ENCODE results near the gene ZDHHC18.

The ZDHHC18 gene

DNA sequence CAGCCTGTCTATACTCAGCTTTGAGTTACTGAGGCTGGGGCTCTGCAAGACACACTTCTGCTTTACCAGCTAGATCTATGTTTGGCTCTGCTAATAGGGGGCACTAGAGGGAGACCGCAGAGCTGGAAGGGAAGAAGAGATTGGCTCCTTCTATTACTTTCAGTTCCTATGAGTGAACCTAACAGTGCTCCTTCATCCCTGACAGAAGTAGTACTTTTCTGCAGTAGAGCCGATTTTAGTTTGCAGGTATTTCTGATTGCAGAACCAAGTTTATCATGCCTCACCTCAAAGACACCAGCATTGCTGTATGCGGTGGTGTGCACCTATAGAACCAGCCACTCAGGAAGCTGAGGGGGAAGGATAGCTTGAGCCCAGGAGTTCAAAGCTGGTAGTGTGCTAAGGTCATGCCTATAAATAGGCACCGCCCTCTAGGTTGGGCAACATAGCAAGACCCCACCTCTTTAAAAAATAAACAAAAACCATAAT is 5.7 kb upstream of the ZDHHC18 start:
- ATAC-seq = peak; percentile 44; the same call in 2 of the 3 replicates
- TF ChIP-seq, protein P1, sequence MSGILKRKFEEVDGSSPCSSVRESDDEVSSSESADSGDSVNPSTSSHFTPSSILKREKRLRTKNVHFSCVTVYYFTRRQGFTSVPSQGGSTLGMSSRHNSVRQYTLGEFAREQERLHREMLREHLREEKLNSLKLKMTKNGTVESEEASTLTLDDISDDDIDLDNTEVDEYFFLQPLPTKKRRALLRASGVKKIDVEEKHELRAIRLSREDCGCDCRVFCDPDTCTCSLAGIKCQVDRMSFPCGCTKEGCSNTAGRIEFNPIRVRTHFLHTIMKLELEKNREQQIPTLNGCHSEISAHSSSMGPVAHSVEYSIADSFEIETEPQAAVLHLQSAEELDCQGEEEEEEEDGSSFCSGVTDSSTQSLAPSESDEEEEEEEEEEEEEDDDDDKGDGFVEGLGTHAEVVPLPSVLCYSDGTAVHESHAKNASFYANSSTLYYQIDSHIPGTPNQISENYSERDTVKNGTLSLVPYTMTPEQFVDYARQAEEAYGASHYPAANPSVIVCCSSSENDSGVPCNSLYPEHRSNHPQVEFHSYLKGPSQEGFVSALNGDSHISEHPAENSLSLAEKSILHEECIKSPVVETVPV (CRISPR knock-in tag; IDR thresholded peaks at IDR 0.05) = no peak
- TF ChIP-seq ZNF8 (CRISPR knock-in tag; IDR thresholded peaks at IDR 0.05) = no peak
- TF ChIP-seq ZNF565 (CRISPR knock-in tag; conservative IDR thresholded peaks at IDR 0.05; ENCODE audit: low read depth) = no peak
- TF ChIP-seq, protein P2, sequence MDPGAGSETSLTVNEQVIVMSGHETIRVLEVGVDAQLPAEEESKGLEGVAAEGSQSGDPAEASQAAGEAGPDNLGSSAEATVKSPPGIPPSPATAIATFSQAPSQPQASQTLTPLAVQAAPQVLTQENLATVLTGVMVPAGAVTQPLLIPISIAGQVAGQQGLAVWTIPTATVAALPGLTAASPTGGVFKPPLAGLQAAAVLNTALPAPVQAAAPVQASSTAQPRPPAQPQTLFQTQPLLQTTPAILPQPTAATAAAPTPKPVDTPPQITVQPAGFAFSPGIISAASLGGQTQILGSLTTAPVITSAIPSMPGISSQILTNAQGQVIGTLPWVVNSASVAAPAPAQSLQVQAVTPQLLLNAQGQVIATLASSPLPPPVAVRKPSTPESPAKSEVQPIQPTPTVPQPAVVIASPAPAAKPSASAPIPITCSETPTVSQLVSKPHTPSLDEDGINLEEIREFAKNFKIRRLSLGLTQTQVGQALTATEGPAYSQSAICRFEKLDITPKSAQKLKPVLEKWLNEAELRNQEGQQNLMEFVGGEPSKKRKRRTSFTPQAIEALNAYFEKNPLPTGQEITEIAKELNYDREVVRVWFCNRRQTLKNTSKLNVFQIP (CRISPR knock-in tag; IDR thresholded peaks at IDR 0.05; ENCODE audit: borderline replicate concordance, low read depth) = no peak
- TF ChIP-seq ZNF70 (CRISPR knock-in tag; IDR thresholded peaks at IDR 0.05) = no peak
- TF ChIP-seq ARNTL (CRISPR knock-in tag; IDR thresholded peaks at IDR 0.05; ENCODE audit: borderline replicate concordance, low read depth) = no peak
- no peak for TF ChIP-seq SNAI2 (CRISPR knock-in tag; IDR thresholded peaks at IDR 0.05)
- no peak for TF ChIP-seq ESRRG (CRISPR knock-in tag; IDR thresholded peaks at IDR 0.05)
- no peak for TF ChIP-seq ZFP3 (CRISPR knock-in tag; IDR thresholded peaks at IDR 0.05)
- no peak for TF ChIP-seq CSDC2 (CRISPR knock-in tag; IDR thresholded peaks at IDR 0.05)
- TF ChIP-seq, protein P3, sequence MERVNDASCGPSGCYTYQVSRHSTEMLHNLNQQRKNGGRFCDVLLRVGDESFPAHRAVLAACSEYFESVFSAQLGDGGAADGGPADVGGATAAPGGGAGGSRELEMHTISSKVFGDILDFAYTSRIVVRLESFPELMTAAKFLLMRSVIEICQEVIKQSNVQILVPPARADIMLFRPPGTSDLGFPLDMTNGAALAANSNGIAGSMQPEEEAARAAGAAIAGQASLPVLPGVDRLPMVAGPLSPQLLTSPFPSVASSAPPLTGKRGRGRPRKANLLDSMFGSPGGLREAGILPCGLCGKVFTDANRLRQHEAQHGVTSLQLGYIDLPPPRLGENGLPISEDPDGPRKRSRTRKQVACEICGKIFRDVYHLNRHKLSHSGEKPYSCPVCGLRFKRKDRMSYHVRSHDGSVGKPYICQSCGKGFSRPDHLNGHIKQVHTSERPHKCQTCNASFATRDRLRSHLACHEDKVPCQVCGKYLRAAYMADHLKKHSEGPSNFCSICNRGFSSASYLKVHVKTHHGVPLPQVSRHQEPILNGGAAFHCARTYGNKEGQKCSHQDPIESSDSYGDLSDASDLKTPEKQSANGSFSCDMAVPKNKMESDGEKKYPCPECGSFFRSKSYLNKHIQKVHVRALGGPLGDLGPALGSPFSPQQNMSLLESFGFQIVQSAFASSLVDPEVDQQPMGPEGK (CRISPR knock-in tag; IDR thresholded peaks at IDR 0.05; ENCODE audit: borderline replicate concordance) = no peak
- TF ChIP-seq, protein P4, sequence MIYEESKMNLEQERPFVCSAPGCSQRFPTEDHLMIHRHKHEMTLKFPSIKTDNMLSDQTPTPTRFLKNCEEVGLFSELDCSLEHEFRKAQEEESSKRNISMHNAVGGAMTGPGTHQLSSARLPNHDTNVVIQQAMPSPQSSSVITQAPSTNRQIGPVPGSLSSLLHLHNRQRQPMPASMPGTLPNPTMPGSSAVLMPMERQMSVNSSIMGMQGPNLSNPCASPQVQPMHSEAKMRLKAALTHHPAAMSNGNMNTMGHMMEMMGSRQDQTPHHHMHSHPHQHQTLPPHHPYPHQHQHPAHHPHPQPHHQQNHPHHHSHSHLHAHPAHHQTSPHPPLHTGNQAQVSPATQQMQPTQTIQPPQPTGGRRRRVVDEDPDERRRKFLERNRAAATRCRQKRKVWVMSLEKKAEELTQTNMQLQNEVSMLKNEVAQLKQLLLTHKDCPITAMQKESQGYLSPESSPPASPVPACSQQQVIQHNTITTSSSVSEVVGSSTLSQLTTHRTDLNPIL (CRISPR knock-in tag; IDR thresholded peaks at IDR 0.05; ENCODE audit: low read depth) = no peak
- no peak for TF ChIP-seq BACH2 (CRISPR knock-in tag; IDR thresholded peaks at IDR 0.05; ENCODE audit: borderline replicate concordance)
- TF ChIP-seq RARB (CRISPR knock-in tag; IDR thresholded peaks at IDR 0.05) = no peak
- no peak for TF ChIP-seq ZC3H10 (CRISPR knock-in tag; IDR thresholded peaks at IDR 0.05)
- TF ChIP-seq PPARA (CRISPR knock-in tag; IDR thresholded peaks at IDR 0.05; ENCODE audit: borderline replicate concordance) = no peak
- TF ChIP-seq TCF4 (CRISPR knock-in tag; IDR thresholded peaks at IDR 0.05; ENCODE audit: borderline replicate concordance) = no peak
- no peak for TF ChIP-seq OSR1 (CRISPR knock-in tag; IDR thresholded peaks at IDR 0.05)

DNA sequence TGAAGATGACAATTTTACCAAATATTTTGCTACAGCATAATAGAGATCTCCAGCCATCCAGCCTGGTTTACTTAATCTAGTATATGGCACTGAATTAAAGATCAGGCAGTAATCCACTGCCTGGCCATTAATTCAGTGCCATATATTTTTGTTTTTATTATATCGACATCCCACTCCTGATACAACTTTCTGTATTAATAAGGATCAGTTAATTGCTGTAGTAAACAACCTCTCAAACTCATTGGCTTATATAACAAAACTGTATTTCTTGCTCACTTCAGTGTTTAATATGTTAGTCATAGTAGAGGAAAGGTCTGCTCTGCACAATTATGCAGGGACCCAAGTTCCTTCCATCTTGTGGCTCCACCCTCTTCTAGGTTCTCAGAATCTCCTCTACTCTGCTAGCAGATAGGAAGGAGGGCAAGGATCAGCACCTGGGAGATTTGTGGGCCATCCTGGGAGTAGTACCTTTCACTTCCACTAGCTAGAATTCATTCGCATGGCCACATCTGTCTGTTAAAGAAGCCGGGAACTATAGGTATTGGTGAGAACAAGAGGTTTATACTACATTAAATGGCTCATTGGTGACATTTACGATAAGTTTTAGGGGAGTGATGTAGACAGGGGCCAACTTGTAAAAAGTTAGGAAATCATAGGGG is 3.6 kb upstream of the ZDHHC18 start:
- TF ChIP-seq ARNTL (CRISPR knock-in tag; IDR thresholded peaks at IDR 0.05; ENCODE audit: borderline replicate concordance, low read depth) (no peak), SNAI2 (CRISPR knock-in tag; IDR thresholded peaks at IDR 0.05) (no peak), TCF4 (CRISPR knock-in tag; IDR thresholded peaks at IDR 0.05; ENCODE audit: borderline replicate concordance) (no peak), BACH2 (CRISPR knock-in tag; IDR thresholded peaks at IDR 0.05; ENCODE audit: borderline replicate concordance) (no peak)
- TF ChIP-seq, protein P1 (CRISPR knock-in tag; IDR thresholded peaks at IDR 0.05) = no peak
- no peak for ATAC-seq

DNA sequence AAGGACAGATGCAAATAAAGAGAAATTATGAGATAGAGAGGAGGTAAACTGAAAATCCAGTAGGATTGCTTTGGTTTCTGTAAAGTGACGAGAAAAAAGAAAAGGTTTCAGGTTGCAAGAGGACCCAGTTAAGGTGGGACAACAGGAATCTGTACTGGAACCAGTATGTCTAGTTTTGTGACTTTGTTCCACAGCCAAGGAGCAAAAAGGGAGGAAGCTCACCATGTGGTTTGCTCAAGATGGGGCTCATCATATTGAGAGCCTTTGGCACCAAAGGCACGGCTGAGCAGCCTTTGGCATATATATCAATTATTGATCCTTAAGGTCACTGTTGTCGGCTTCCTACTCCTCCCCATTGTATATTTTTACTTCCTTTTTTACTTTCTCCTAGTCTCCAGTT is 1.8 kb upstream of the ZDHHC18 start:
- TF ChIP-seq, protein P3 (CRISPR knock-in tag; IDR thresholded peaks at IDR 0.05; ENCODE audit: borderline replicate concordance) = no peak
- no peak for TF ChIP-seq ZFP30 (CRISPR knock-in tag; IDR thresholded peaks at IDR 0.05)
- TF ChIP-seq TCF4 (CRISPR knock-in tag; IDR thresholded peaks at IDR 0.05; ENCODE audit: borderline replicate concordance) = no peak
- no peak for TF ChIP-seq TOX (CRISPR knock-in tag; IDR thresholded peaks at IDR 0.05; ENCODE audit: borderline replicate concordance)
- TF ChIP-seq, protein P4 (CRISPR knock-in tag; IDR thresholded peaks at IDR 0.05; ENCODE audit: low read depth) = no peak
- no peak for TF ChIP-seq OSR1 (CRISPR knock-in tag; IDR thresholded peaks at IDR 0.05)
- TF ChIP-seq ZC3H10 (CRISPR knock-in tag; IDR thresholded peaks at IDR 0.05) = no peak
- no peak for ATAC-seq

All from SK-N-SH treated with all-trans-retinoic acid at 6 μM for 48 hours (cell line).